DMS 273 (cell line): ENCODE results near the gene UNC80.

Source experiments
- DNase-seq: peaks from one replicate; lab custom pipeline; 2025; ENCODE audit not compliant: unreplicated experiment; lab: John Stamatoyannopoulos, UW

UNC80 gene

DNA sequence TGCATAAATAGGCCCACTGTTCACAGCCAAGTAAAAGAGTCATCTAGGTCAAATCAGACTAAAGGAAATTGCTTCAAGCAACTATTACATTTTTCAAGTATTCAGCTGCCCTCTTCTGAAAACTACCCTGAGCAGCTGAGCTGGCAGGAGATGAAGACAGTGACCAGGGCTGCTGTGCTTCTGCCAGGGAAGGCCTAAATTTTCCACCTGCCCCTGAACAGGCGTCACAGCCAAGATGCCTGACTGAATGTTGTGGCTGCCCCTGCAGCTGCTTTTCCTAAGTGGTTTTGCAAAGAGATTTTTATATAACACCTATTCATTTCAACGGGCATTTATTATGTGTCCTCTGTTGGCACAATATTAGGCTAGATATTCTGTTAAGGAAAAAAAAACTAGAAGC lies 134.1 kb downstream of the UNC80 start:
- no peak for DNase-seq

DNA sequence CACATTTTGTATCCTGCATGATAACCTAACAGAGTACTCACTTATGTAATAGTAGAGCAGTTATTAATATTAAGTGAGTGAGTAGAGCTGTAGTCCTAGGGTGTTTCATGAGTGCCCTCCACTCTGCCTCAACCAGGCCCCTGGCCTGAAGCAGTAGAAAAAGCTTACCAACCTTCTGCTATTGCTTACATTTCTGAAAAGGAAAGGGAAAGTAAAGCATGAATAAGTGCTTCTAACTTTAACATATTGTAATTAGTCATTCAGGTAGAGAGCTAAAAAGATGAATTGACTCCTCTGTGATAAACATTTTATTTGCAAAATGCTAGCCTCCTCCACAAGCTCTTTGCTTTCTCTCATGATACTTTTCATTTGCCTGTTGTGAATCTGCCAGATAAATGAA lies 136.1 kb downstream of the UNC80 start:
- no peak for DNase-seq

DNA sequence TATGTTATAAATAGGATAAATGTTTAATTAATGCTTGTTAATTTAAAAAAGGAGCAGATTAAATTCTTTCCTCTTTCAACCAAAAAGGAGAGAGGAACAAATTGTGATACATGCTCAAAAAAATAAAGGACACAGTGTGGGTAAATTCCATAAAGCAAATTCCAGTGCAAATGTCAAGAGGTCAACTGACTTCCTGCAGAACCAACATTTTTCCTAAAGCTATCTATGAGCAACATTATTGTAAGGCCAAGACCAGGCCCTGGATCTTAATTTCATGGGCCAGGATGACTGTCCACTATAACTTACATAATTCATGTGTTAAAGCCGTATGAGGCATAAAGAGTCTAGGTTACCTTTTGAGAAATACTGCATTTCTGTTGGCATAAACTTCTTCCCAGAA lies 136.9 kb downstream of the UNC80 start:
- no peak for DNase-seq

DNA sequence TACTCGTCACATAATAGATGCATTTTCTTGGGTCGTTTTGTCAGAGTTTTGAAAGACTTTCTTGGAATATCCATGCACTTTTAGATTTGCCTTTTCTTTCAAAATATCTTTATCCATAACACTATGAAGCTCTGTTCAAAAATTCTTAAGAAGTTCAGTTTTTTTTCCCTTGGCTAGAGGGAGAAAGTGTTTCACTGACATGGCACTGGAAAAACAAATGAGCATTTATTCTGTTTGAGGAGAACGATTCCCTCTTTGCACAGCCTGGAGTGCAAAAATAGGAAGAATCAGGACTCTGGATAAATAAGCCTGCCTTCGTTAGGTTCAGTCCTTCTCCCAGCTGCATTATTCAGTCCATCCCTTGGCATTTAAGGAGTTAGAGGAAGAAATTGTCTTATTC lies 139.9 kb downstream of the UNC80 start:
- no peak for DNase-seq

DNA sequence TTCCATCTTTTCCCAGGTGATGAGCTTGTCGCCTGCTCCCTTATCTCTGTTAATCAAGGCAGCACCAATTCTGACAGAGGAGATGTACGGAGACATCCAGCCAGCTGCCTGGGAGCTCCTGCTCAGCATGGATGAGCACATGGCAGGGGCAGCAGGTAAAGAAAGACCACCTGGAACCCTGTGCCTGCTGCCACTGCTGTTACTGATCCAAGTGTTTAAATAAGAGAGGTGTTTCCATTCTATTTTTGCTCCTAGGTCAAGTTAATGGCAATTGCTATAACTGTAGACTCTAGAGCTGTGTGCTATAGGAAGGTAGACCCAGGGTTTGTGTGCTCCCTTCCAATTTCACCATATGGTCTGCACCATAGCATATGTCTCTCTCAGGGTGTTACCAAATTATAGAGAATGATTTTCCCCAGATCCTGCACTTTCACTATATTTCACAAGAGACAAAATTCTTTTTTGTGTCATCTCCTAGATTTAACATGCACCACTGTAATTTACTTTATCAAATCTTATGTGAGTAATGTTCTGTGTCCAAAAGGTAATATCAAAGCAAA lies 142.2 kb downstream of the UNC80 start:
- peak; percentile 70 for DNase-seq

DNA sequence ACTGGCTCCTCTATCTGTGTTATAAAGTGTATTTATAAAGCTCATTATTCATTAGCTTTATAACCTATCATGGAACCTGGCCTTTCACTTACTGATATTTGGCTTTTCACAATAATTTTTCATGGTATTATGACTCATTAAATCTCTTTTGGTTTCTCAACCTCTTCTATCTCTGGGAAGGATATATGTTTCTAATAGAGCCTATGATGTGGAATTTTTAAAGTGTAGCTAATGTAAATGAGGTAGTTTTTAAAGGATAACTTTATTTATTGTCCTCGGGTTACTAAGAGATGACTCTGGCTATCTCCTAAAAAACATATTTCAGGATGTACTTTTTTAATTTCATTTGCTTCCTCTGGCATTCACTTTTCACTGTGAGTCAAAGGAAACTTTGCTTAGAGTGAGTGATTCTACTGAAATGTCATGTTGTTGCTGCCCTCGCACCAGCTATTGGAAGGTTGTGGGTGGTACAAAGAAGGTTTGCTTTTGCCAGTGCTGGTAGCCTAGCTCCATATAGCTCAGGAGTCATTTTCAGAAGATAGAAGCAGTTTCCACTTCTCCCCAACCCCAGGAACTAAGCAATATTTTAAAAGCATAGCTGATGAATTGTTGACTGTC lies 145.6 kb downstream of the UNC80 start:
- DNase-seq: no peak

DNA sequence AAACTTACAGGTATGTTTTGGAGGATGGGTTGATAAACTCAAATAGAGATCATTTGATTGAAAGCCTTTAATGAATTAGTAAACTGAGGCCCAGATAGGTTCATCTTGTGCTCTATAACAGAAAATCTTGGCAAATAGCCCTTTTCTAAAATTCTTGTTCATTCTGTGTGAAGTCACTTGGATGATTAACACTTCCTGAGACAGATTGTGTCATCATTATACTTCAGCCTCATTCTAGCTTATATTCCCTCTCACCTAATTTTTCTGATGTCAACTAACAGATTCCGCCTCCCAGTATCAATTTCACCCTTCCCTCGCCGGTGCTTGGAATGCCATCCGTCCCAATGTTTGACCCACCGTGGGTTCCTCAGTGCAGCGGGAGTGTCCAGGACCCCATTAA lies 146.6 kb downstream of the UNC80 start:
- DNase-seq: no peak

DNA sequence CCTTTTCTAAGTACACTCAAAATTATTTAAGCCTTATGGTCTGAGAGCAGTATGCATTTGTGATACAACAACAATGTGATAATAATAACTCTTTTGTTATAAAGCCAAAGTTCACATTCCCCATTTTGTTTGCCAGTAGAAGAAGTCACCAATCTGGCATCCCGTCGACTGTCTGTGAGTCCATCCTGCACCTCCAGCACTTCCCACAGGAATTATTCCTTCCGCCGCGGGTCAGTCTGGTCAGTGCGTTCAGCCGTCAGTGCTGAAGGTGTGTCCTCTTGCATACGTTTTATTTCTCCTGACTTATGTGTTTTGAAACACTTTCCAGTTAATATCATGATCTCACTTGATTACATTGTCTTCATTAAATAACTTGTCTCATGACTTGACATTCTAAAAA lies 150.5 kb downstream of the UNC80 start:
- no peak for DNase-seq

DNA sequence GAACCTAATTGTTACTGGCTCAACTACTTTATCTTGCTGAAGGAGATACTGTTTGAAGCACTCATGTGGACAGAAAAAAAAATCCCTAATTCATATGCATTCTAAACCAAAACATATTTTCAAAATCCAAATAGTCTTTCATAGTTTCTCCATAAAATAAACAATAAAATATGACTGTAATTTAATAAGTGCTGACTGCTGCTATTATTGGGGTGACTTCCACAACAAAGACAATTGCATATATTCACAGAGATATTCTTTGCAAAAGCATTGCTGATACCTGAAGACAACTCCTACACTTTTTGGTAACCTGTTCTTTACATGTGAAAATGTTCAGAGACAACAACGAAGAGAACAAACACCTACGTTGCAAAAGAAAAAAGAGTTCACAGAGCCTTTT lies 157.7 kb downstream of the UNC80 start:
- DNase-seq: no peak

DNA sequence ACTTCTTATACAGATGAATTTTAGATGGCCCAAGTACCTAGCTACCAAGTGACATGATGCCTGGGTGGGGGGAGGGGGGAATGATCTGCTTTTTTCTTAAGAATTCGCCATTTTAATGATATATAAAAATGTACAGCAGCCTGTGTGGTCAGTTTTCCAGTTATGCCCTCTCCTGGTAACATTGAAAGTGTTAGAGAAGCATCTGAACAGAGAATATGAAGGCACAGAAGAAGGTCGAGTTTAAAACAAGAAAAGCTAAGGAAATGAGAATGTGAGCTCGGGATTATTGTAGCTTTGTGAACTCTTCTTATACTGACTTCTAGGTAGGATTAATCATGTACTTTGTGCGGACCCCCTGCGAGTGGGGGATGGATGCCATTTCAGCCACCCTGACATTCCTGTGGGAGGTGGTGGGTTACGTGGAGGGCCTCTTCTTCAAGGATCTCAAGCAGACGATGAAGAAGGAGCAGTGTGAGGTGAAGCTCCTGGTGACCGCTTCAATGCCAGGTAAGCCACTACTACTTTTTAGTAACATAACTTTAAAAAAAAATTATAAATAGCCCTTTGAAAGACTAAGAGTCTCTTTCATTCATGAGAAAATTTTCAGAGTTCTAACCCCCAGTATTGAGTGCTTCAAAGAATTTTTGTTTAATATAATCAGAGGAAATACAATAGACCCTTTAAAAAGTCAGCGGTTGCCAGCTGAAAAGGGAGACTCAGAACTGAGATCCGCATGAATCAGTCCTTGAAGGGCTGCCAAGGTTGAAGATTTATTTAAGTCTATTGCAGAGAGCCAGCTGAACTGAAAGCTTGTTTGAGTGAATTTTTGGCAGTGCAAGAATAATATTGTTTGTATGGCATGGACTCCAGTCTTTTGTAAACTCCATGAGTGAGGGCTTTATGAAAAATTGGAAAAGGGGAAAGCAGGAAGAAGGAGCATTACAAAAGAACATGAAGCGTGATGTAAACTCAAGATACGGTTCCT lies 162.2 kb downstream of the UNC80 start:
- DNase-seq: no peak

DNA sequence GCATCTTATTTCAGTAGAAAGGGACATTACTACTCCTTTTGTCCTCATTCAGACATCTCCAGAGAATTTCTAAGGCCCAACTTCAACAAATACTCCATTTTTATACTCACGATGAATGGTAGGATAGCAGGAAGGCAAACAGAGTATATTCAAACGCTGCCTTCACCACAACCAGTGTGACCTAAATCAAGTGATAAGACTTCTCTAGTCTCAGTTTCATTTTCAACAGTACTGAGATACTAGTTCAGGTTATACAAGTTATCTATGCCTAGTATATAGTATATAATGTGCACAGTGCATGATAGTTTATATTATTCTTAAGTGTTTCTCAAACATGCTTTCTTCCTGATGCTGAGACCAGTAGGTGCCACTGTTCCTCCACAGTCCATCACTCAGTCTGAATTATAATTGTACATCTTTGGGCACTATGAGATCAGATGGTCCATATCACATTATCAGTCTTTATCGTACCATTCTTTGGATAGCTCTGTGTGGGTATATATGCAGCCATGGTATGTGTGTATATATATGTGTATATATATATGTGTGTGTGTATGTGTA lies 164.6 kb downstream of the UNC80 start:
- DNase-seq: no peak

DNA sequence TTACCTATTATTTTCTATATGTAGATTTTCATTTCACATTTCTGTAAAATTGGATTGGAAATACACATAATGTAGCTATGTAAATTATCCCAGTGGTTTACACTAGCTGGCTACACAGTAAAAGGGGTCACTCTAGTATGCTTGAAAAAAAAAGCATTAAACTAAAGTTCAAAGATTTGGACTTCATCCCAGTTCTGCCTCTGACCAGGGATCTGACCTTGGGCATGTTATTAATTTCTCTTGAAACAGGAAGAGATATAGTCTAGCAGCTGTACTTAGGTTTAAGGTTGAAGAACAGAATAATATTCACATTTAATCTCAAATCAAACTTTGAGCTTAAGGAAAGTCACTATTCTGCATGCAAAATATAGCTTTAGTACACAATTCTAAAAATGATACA lies 166.3 kb downstream of the UNC80 start:
- no peak for DNase-seq

DNA sequence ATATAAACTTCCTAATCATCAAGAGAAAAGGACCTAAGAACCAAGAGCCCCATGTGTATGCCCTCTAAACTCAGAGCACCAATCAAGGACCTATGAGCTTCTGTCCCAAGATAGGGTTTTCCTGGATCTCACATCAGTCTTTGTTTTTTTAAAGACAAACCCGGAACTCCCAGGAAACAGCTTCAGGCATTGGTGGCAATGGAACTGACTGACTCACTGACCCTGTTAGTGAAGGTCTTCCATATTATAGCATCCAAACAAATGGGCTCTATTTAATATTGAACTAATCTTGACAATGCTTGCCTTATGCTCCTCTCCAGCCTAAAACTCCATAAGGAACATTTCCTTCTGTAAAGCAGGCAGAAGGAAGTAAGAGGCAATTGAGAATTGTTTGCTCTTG lies 167.3 kb downstream of the UNC80 start:
- no peak for DNase-seq

DNA sequence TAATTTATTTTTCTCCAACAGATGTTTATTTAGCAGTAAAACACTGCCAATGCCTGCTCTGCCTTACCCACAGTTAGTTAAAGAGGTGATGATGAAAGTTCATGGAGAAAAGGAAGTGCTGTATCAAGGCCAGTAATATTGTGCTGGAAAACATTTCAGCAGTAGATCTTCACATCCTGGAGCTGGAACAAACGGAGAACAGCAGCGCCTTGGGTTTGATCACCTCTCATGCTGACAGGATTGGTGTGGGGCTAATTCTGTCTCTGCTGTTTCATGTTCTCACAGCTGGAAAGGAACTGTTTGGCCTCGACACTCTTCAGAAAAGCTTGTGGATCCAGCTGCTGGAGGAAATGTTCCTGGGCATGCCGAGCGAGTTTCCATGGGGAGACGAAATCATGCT lies 169.3 kb downstream of the UNC80 start:
- DNase-seq: no peak

DNA sequence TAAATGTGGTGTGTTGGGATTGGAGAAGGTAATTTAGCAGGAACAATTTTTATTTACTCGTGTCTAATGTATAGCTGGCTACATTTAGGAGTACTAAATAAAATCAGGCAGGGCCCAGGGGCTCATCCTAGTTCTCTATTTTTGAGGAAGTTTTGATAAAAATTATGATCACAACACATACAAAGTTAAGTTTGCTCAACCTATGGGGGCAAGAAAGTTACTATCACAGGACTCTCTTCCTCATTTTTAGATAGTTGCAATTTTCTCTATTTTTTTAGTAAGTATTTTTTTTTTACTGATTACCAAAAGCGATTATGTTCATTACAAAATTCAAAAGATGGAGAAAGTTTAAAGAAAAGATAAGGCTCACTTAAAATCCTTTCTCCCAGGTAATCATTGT lies 170.8 kb downstream of the UNC80 start:
- no peak for DNase-seq

DNA sequence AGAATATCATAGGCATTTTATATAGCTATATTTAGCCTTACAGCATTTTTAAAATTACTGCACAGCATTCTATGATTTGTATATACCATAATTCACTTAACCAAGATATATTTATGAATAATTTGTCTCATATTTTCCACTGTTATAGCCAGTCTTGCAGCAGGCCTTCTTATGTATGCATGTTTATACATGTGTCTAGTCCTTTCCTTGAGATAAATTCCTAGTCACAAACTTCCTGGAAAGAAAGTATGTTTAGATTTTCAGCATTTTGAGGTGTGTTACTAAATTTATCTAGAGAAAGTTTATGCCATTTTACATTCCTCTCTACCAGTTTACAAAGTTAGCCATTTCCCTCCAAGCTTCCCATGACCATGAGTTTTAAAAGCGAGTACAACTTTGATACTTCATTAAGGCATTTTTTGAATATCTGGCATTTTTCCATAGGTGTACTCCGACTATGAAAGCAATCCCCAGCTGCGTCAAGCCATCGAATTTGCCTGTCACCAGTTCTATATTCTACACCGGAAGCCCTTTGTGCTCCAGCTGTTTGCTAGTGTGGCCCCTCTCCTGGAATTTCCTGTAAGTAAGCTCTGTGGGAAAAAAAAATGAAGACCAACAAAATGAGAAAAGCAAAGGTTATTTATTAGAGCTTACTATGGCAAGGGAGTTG lies 171.4 kb downstream of the UNC80 start:
- DNase-seq: no peak

DNA sequence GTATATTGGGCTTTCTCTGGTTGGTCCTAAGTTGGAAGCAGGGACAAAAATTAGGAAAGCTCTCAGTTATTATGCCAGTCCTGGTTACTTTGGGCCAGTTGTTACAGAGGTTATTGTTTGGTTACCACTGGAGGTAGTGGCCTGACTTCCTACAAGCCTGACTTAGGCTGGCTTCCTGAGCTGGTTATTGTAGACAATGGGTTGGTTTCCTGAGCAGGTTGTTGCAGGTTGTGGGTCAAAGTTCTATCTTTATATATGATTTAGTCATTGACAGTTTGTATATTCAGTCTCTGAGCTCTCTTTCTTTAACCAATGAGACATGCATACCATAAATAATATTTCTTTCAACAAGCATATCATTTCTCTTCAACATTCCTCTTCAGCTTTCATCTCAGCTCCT lies 172.1 kb downstream of the UNC80 start:
- DNase-seq: no peak

DNA sequence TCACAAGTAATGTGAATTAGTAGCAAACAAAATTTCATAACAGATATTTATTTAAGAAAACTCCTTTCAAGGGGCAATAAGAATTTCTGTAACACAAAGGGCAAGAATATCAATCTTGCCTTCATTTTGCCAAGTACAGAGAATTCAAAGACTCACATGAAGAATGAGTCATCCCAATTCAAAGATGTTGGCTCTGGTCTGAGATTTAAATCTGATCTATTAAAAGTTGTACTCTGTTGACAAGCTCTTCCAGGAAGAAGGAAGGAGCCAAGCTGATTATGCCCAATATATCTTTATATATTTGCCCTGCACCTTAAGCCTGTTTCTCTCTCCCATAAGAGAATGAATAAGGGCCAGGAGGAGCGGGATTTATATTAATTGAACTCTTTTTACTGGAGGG lies 174.9 kb downstream of the UNC80 start:
- no peak for DNase-seq

DNA sequence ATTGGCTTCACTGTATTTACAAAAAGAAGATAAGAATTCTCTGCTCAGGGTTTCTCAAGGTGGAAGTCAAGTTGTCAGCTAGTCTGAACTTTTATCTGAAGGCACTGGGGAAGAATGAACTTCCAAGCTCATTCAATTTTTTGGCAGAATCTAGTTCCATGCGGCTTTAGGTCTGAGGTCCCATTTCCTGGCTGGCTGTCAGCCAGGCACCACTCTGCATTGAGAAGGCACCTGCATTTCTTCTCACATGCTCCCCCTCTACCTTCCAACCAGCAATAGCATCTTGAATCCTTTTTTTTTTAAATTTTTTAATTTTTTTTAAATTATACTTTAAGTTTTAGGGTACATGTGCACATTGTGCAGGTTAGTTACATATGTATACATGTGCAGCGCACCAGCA lies 184.6 kb downstream of the UNC80 start:
- no peak for DNase-seq

DNA sequence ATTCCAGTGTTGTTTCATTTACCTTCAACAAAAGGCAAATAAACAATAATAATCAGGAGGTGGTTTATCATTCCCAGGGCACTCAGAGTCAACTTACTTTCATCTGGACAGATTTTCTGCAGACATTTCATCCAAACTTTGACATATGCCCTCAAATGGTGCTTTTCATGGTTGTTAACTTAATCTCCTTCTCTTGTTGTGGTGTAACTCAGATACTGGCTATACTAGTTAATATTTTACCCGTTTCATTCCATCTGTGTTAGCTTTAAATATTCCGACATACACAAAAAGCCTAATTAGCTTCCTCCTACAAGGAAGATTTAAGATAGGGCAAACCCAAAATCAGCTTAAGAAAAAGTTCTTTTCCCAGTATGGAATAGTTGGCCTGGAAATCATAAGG lies 186.4 kb downstream of the UNC80 start:
- DNase-seq: no peak

DNA sequence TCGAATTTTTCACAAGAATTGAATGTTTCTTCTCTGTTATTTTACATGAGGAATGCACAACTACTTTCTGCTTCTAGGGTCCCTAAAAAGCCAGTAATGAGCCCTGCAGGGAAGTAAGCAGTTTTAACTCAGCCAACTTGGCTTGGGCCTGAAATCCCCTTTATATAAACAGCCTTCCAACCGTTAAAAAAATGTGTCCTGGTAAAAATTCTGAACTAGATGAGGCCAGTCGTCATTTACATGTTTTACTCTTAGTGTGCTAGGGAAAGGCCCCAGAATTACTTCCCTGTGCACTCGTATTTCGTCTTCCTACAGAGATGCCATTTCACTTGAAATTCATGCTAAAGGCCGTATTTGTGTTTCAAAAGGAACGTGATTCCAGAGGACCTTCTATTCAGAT lies 188.4 kb downstream of the UNC80 start:
- no peak for DNase-seq
